Activated naive CD4-positive, alpha-beta T cell (primary cell): ENCODE data around the gene TEAD2.

ENCODE experiments used
- DNase-seq, 4 experiments: peaks; one replicate each; lab custom pipeline; 2025; lab: John Stamatoyannopoulos, UW

TEAD2 gene

GRCh38 chr19:49362048-49362928 lies at the start of gene TEAD2:
TEAD2 (minus strand) TSS chr19:49362416; CDS start chr19:49360075, 2,341 bp downstream.
- no peak for DNase-seq

- DNase-seq = no peak
Measured at GRCh38 chr19:49411681-49412326, 49.6 kb upstream of the TEAD2 start.

GRCh38 chr19:49409441-49410029 lies 47.3 kb upstream of the TEAD2 start:
- DNase-seq = no peak

GRCh38 chr19:49408816-49409440 lies 46.7 kb upstream of the TEAD2 start:
- DNase-seq = no peak

GRCh38 chr19:49407482-49408015 lies 45.3 kb upstream of the TEAD2 start:
- DNase-seq = no peak

- DNase-seq = no peak
Measured at GRCh38 chr19:49407079-49407478, 44.9 kb upstream of the TEAD2 start.

GRCh38 chr19:49403404-49404187 lies 41.4 kb upstream of the TEAD2 start:
- DNase-seq = no peak

GRCh38 chr19:49400029-49400428 lies 37.8 kb upstream of the TEAD2 start:
- no peak for DNase-seq

- no peak for DNase-seq
Measured at GRCh38 chr19:49398931-49399330, 36.7 kb upstream of the TEAD2 start.

GRCh38 chr19:49398001-49398615 lies 35.9 kb upstream of the TEAD2 start:
- no peak for DNase-seq

GRCh38 chr19:49396738-49397505 lies 34.7 kb upstream of the TEAD2 start:
- DNase-seq = no peak

- no peak for DNase-seq
Measured at GRCh38 chr19:49395581-49396407, 33.6 kb upstream of the TEAD2 start.

- DNase-seq = no peak
Measured at GRCh38 chr19:49393881-49394280, 31.7 kb upstream of the TEAD2 start.

GRCh38 chr19:49391581-49392399 lies 29.6 kb upstream of the TEAD2 start:
- peak; percentile 34 to 73 (median 51) for DNase-seq

GRCh38 chr19:49390929-49391359 lies 28.7 kb upstream of the TEAD2 start:
- no peak for DNase-seq

GRCh38 chr19:49390131-49390928 lies 28.1 kb upstream of the TEAD2 start:
- DNase-seq = no peak

- no peak for DNase-seq
Measured at GRCh38 chr19:49389406-49389805, 27.2 kb upstream of the TEAD2 start.
